Transverse colon (tissue), 4 donors: ENCODE results near the gene STPG3.

ENCODE experiments used
- EP300 ChIP-seq: sonication (generic); formaldehyde crosslinking; IDR thresholded peaks from one replicate; pipeline ENCODE4 v1.6.1; 2017; ENCODE audit warnings: antibody characterized with exemption, low read depth
- POLR2A ChIP-seq: fragments of 450-650 bp; IDR thresholded peaks from one replicate; pipeline ENCODE4 v1.6.1; 2016; ENCODE audit warnings: antibody characterized with exemption, mild to moderate bottlenecking, moderate library complexity
- POLR2AphosphoS5 ChIP-seq, 3 donors: sonication (generic); formaldehyde crosslinking; IDR thresholded peaks; one replicate each; pipeline ENCODE4 v1.6.1; 2016; ENCODE audit warnings: antibody characterized with exemption in 3 of 3
- TF ChIP-seq, protein P1 (sequence below), 5 experiments: fragments of 200-600 bp in 3 of 5; fragments of 450-650 bp in 2 of 5; sonication (generic) in 3 of 5; IDR thresholded peaks; 1 replicate in 2 of 5; 2 replicates in 3 of 5; pipeline ENCODE4 v1.5.1; 2016 to 2017; ENCODE audit warnings: antibody characterized with exemption in 5 of 5, inconsistent platforms in 3 of 5, mild to moderate bottlenecking in 2 of 5, moderate library complexity in 1 of 5

GRCh38 chr9:137205126-137206069, 45.7 kb upstream of the STPG3 start, which contains the start of the genes NDOR1 and TMEM203:
- TF ChIP-seq, protein P1, sequence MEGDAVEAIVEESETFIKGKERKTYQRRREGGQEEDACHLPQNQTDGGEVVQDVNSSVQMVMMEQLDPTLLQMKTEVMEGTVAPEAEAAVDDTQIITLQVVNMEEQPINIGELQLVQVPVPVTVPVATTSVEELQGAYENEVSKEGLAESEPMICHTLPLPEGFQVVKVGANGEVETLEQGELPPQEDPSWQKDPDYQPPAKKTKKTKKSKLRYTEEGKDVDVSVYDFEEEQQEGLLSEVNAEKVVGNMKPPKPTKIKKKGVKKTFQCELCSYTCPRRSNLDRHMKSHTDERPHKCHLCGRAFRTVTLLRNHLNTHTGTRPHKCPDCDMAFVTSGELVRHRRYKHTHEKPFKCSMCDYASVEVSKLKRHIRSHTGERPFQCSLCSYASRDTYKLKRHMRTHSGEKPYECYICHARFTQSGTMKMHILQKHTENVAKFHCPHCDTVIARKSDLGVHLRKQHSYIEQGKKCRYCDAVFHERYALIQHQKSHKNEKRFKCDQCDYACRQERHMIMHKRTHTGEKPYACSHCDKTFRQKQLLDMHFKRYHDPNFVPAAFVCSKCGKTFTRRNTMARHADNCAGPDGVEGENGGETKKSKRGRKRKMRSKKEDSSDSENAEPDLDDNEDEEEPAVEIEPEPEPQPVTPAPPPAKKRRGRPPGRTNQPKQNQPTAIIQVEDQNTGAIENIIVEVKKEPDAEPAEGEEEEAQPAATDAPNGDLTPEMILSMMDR (IDR thresholded peaks at IDR 0.05) = no peak
- TF ChIP-seq EP300 = no peak
- TF ChIP-seq POLR2A = peak; percentile 85
- TF ChIP-seq POLR2AphosphoS5 (IDR thresholded peaks at IDR 0.05) = peak; percentile 88 to 97 (median 96)
